IMR-90 (cell line): ENCODE data around the gene DIPK1A. TPM values are rescaled to one million over a fixed set of nuclear protein-coding genes. Genes with fewer than 3 reads are reported as not detected.

ENCODE experiments used
- ATAC-seq: fragments of 200-7000 bp; cut with Tn5 transposase; 2 replicates; pipeline ENCODE4 v1.9.1; 2020; ENCODE audit warnings: low read depth, mild to moderate bottlenecking, moderate library complexity
- BruUV-seq: library from RNA; stranded (reverse); fragments of 400-500 nt; replicated peaks from 2 replicates; lab custom pipeline; 2021; lab: Mats Ljungman, UMichigan
- CTCF ChIA-PET: fragments of 300-600 bp; formaldehyde crosslinking; extraction: SDS; loops from one replicate; lab custom pipeline; 2021; ENCODE audit warnings: antibody characterized with exemption; lab: Yijun Ruan, JAX
- POLR2A ChIA-PET: fragments of 300-600 bp; sonication (Branson Sonifier 250); formaldehyde crosslinking; loops from one replicate; lab custom pipeline; 2022; ENCODE audit warnings: antibody characterized with exemption; ENCODE audit not compliant: unreplicated experiment; lab: Charles Lee
- DNase-seq: peaks from one replicate; pipeline ENCODE4 v3.0.0; 2013
- H2AFZ ChIP-seq: replicated peaks from 2 replicates; pipeline ENCODE3; 2013; ENCODE audit warnings: low read length, mild to moderate bottlenecking; ENCODE audit not compliant: poor library complexity
- H2AK5ac ChIP-seq: 2 replicates; pipeline ENCODE4 v1.6.1; 2013; ENCODE audit warnings: low read depth, low read length, inconsistent platforms
- H2AK9ac ChIP-seq: replicated peaks from 2 replicates; pipeline ENCODE3; 2013; ENCODE audit warnings: mild to moderate bottlenecking, low read depth, low read length, moderate library complexity; ENCODE audit not compliant: poor library complexity
- H2BK120ac ChIP-seq: 2 replicates; pipeline ENCODE4 v1.6.1; 2013; ENCODE audit warnings: low read depth, low read length, inconsistent platforms
- H2BK15ac ChIP-seq: 3 replicates; pipeline ENCODE4 v1.6.1; 2013; ENCODE audit warnings: low read depth, low read length, inconsistent platforms
- H2BK20ac ChIP-seq: 2 replicates; pipeline ENCODE4 v1.6.1; 2013; ENCODE audit warnings: low read depth, mild to moderate bottlenecking, inconsistent platforms, low read length, moderate library complexity
- H2BK5ac ChIP-seq: 2 replicates; pipeline ENCODE4 v1.6.1; 2013; ENCODE audit warnings: mild to moderate bottlenecking, low read depth, low read length, inconsistent platforms; ENCODE audit not compliant: poor library complexity, severe bottlenecking
- H3K14ac ChIP-seq: replicated peaks from 2 replicates; pipeline ENCODE4 v1.6.1; 2013; ENCODE audit warnings: low read depth, low read length, inconsistent platforms
- H3K18ac ChIP-seq: 2 replicates; pipeline ENCODE4 v1.6.1; 2013; ENCODE audit warnings: low read depth, low read length, control low read depth
- H3K23ac ChIP-seq: 2 replicates; pipeline ENCODE4 v1.6.1; 2013; ENCODE audit warnings: low read depth, low read length, inconsistent platforms
- H3K27ac ChIP-seq: 2 replicates; pipeline ENCODE4 v1.5.1; 2013; ENCODE audit warnings: mild to moderate bottlenecking, control low read depth, low read length; ENCODE audit not compliant: insufficient read depth
- H3K27me3 ChIP-seq: 2 replicates; pipeline ENCODE4 v1.6.1; 2013; ENCODE audit warnings: low read length; ENCODE audit not compliant: control insufficient read depth, insufficient read depth
- H3K36me3 ChIP-seq: 2 replicates; pipeline ENCODE4 v1.6.1; 2013; ENCODE audit warnings: low read length, mixed read lengths; ENCODE audit not compliant: control insufficient read depth, insufficient read depth
- H3K4ac ChIP-seq: 2 replicates; pipeline ENCODE4 v1.6.1; 2013; ENCODE audit warnings: low read depth, low read length, inconsistent platforms
- H3K4me1 ChIP-seq: 2 replicates; pipeline ENCODE4 v1.6.1; 2013; ENCODE audit warnings: low read length, mixed read lengths; ENCODE audit not compliant: control insufficient read depth, insufficient read depth
- H3K4me2 ChIP-seq: 2 replicates; pipeline ENCODE4 v1.6.1; 2013; ENCODE audit warnings: low read depth, mild to moderate bottlenecking, control low read depth, low read length, moderate library complexity
- H3K4me3 ChIP-seq: 2 replicates; pipeline ENCODE4 v1.5.1; 2013; ENCODE audit warnings: low read depth, mild to moderate bottlenecking, control low read depth, low read length, moderate library complexity; ENCODE audit not compliant: insufficient read depth
- H3K56ac ChIP-seq: 2 replicates; pipeline ENCODE4 v1.6.1; 2013; ENCODE audit warnings: low read length, inconsistent platforms; ENCODE audit not compliant: insufficient read depth; ENCODE audit errors: extremely low read depth
- H3K79me1 ChIP-seq, 2 experiments: 2 replicates each; pipeline ENCODE4 v1.6.1; 2013; ENCODE audit warnings: low read length in 2 of 2, inconsistent platforms in 1 of 2, low read depth in 1 of 2
- H3K9ac ChIP-seq: 2 replicates; pipeline ENCODE4 v1.6.1; 2013; ENCODE audit warnings: low read depth, low read length, control low read depth
- H3K9me1 ChIP-seq: 2 replicates; pipeline ENCODE4 v1.6.1; 2013; ENCODE audit warnings: low read length, inconsistent platforms; ENCODE audit not compliant: insufficient read depth
- H3K9me3 ChIP-seq: 2 replicates; pipeline ENCODE4 v1.6.1; 2013; ENCODE audit warnings: low read length; ENCODE audit not compliant: control insufficient read depth, insufficient read depth
- H4K20me1 ChIP-seq: 2 replicates; pipeline ENCODE4 v1.6.1; 2013; ENCODE audit warnings: low read length, inconsistent platforms; ENCODE audit not compliant: insufficient read depth
- H4K5ac ChIP-seq: 2 replicates; pipeline ENCODE4 v1.6.1; 2013; ENCODE audit warnings: mild to moderate bottlenecking, low read depth, low read length, control low read depth
- H4K8ac ChIP-seq, 2 experiments: 2 replicates each; pipeline ENCODE4 v1.6.1; 2013; ENCODE audit warnings: low read depth in 2 of 2, low read length in 2 of 2, control low read depth in 1 of 2, inconsistent platforms in 1 of 2
- H4K91ac ChIP-seq: 2 replicates; pipeline ENCODE4 v1.6.1; 2013; ENCODE audit warnings: low read depth, low read length, inconsistent platforms; ENCODE audit not compliant: insufficient read depth
- MAFK ChIP-seq: IDR thresholded peaks from 2 replicates; pipeline ENCODE4 v1.6.1; 2012; ENCODE audit warnings: low read depth, low read length, improper control_type of control experiment
- MXI1 ChIP-seq: IDR thresholded peaks from 2 replicates; pipeline ENCODE4 v1.6.1; 2012; ENCODE audit warnings: low read depth, mild to moderate bottlenecking, low read length, moderate library complexity, borderline replicate concordance
- NFE2L2 ChIP-seq: fragments of 150-350 bp; IDR thresholded peaks from 2 replicates; pipeline ENCODE4 v1.6.1; 2016; ENCODE audit warnings: low read depth, mild to moderate bottlenecking, low read length
- POLR2A ChIP-seq: IDR thresholded peaks from 2 replicates; pipeline ENCODE4 v1.6.1; 2012; ENCODE audit warnings: mild to moderate bottlenecking, low read depth, low read length
- RFX5 ChIP-seq: IDR thresholded peaks from 2 replicates; pipeline ENCODE4 v1.8.0; 2012; ENCODE audit warnings: low read depth, mild to moderate bottlenecking, low read length, moderate library complexity
- SMC3 ChIP-seq: fragments of 150-350 bp; IDR thresholded peaks from 2 replicates; pipeline ENCODE4 v1.6.1; 2016; ENCODE audit warnings: low read depth, mild to moderate bottlenecking, antibody characterized with exemption, low read length, moderate library complexity
- USF2 ChIP-seq: fragments of 150-350 bp; IDR thresholded peaks from 2 replicates; pipeline ENCODE4 v1.6.1; 2017; ENCODE audit warnings: mild to moderate bottlenecking, antibody characterized with exemption, low read length, low read depth
- WGBS, 2 experiments: methylation state at CpG; one replicate each; pipeline versions ENCODE4 v1.1.5 to v1.1.7; 2013; ENCODE audit warnings: missing lambda C conversion rate in 2 of 2; ENCODE audit not compliant: insufficient read length in 1 of 2; ENCODE audit errors: extremely low coverage in 2 of 2; 5-methylcytosine and 5-hydroxymethylcytosine counted together
- dilution Hi-C: fragments of 300-500 bp; cut with HindIII; formaldehyde crosslinking; loops from one replicate; pipeline ENCODE4 v1.14.3; 2018; ENCODE audit warnings: low sequenced_read_pairs; ENCODE audit not compliant: unreplicated experiment
- in situ Hi-C: fragments of 300-500 bp; cut with MboI; formaldehyde crosslinking; loops from 3 replicates; pipeline ENCODE4 v1.14.3; 2019; ENCODE audit warnings: low sequenced_read_pairs, inconsistent platforms, mixed read lengths
- intact Hi-C: fragments of 100-400 bp; cut with micrococcal nuclease; formaldehyde crosslinking; loops from 2 replicates; pipeline ENCODE4 v1.10.0; 2022
- polyA plus RNA-seq, 3 experiments: library from polyadenylated mRNA; depleted of rRNA; stranded (reverse); fragments of >200 nt; gene quantifications; 2 replicates each; pipeline ENCODE4 v1.2.3, GENCODE V29; 2012; ENCODE audit warnings: low replicate concordance in 1 of 3
- total RNA-seq: library from RNA; depleted of rRNA; stranded (reverse); fragments of >200 nt; gene quantifications from 2 replicates; pipeline ENCODE4 v1.2.3, GENCODE V29; 2012

The DIPK1A gene
- total and polyA plus RNA-seq, 2 of the 4 experiments (the other 2 are of a cell fraction), result 4.7 to 5.7 TPM

- Histone ChIP-seq H3K4ac (no peak overlapping the region), H3K4me1 (no peaks in the 10 kb centered on the region), H4K20me1 (no peaks in the 10 kb centered on the region), H3K56ac (no peak overlapping the region), H3K18ac (no peak overlapping the region), H3K27me3 (peaks cover 20% of the 10 kb centered on the region), H3K4me3 (no peak overlapping the region), H3K23ac (no peak overlapping the region), H3K9me3 (no peaks in the 10 kb centered on the region), H2BK20ac (no peak overlapping the region), H2BK15ac (no peak overlapping the region), H3K27ac (no peak overlapping the region), H3K79me1 (no peaks in the 10 kb centered on the region), H4K5ac (no peak overlapping the region), H2AFZ (no peak overlapping the region), H2AK5ac (no peak overlapping the region), H2AK9ac (no peak overlapping the region), H2BK5ac (no peak overlapping the region), H3K14ac (no peak overlapping the region), H3K4me2 (no peak overlapping the region), H4K8ac (no peak overlapping the region), H2BK120ac (no peak overlapping the region), H3K9me1 (no peaks in the 10 kb centered on the region), H3K9ac (no peak overlapping the region), H3K36me3 (no peaks in the 10 kb centered on the region), H4K91ac (no peak overlapping the region)
- ATAC-seq (no peak), DNase-seq (no peak)
- intact Hi-C loops, result no loop called here
- dilution Hi-C loops, result no loop called here
- BruUV-seq, result no TSS peak
- POLR2A ChIA-PET, result interaction anchor here (0.6 kb wide), 1 partner anchor 341 kb away, joined by 4 read pairs; no protein-coding TSS in a partner anchor
- CTCF ChIA-PET, result no interaction called here
- TF ChIP-seq MXI1 (no peak), MAFK (no peak), POLR2A (no peak), SMC3 (no peak), NFE2L2 (no peak), RFX5 (no peak), USF2 (no peak)
- no CpG with 5 or more reads among the region's 5 CpGs for WGBS, 2 experiments
- in situ Hi-C loops, result loop anchor here (25.0 kb wide), 1 partner anchor 858 kb away; no protein-coding TSS in a partner anchor
These were observed 42.7 kb upstream of the DIPK1A start for GRCh38 chr1:93003981-93004380.
